Ascending aorta (tissue), 2 donors: ENCODE measurements around the gene MT1F. TPM values are rescaled to one million over a fixed set of nuclear protein-coding genes. Genes with fewer than 3 reads are reported as not detected.
A peak's percentile ranks its signal among the peaks of the same experiment; 100 is the strongest.
"Not testable (repeated sequence)": the region's sequence is repeated elsewhere in the genome, so short reads cannot be mapped to it uniquely, and the experiment has no call there.

Experiments
- DNase-seq, 2 donors: peaks; one replicate each; pipeline ENCODE4 v3.0.0-alpha.2; 2019; ENCODE audit warnings: low spot score in 2 of 2
- H3K27ac ChIP-seq, 2 donors: fragments of 200-600 bp; sonication (generic); one replicate each; pipeline ENCODE4 v1.5.1; 2016 to 2017; ENCODE audit warnings: mild to moderate bottlenecking in 1 of 2
- H3K27me3 ChIP-seq: fragments of 200-600 bp; sonication (generic); one replicate; pipeline ENCODE4 v1.5.1; 2017
- H3K36me3 ChIP-seq, 2 donors: fragments of 200-600 bp; sonication (generic); one replicate each; pipeline ENCODE4 v1.5.1; 2016
- H3K4me1 ChIP-seq, 2 donors: fragments of 200-600 bp; sonication (generic); one replicate each; pipeline ENCODE4 v1.5.1; 2016 to 2017; ENCODE audit warnings: mild to moderate bottlenecking in 1 of 2
- H3K4me3 ChIP-seq, 2 donors: fragments of 200-600 bp; sonication (generic); one replicate each; pipeline ENCODE4 v1.5.1; 2016 to 2017; ENCODE audit warnings: mild to moderate bottlenecking in 1 of 2
- H3K9me3 ChIP-seq, 2 donors: fragments of 200-600 bp; sonication (generic); one replicate each; pipeline ENCODE4 v1.5.1; 2016
- CTCF ChIP-seq, 3 experiments: fragments of 200-600 bp in 2 of 3; fragments of 450-650 bp in 1 of 3; sonication (generic) in 2 of 3; IDR thresholded peaks; one replicate each; pipeline ENCODE4 v1.5.1; 2016 to 2019; ENCODE audit warnings: antibody characterized with exemption in 3 of 3, mild to moderate bottlenecking in 1 of 3, moderate library complexity in 1 of 3
- intact Hi-C: fragments of 100-400 bp; cut with DNase I; formaldehyde crosslinking; loops from one replicate; pipeline ENCODE4 v1.15.1; 2023
- total RNA-seq: library from RNA; depleted of rRNA; stranded (reverse); fragments of >200 nt; gene quantifications from one replicate; pipeline ENCODE4 v1.1.0, GENCODE V29; 2016

MT1F gene
- total RNA-seq, 1 donor from 2014 or later, result 9.8 TPM

DNA sequence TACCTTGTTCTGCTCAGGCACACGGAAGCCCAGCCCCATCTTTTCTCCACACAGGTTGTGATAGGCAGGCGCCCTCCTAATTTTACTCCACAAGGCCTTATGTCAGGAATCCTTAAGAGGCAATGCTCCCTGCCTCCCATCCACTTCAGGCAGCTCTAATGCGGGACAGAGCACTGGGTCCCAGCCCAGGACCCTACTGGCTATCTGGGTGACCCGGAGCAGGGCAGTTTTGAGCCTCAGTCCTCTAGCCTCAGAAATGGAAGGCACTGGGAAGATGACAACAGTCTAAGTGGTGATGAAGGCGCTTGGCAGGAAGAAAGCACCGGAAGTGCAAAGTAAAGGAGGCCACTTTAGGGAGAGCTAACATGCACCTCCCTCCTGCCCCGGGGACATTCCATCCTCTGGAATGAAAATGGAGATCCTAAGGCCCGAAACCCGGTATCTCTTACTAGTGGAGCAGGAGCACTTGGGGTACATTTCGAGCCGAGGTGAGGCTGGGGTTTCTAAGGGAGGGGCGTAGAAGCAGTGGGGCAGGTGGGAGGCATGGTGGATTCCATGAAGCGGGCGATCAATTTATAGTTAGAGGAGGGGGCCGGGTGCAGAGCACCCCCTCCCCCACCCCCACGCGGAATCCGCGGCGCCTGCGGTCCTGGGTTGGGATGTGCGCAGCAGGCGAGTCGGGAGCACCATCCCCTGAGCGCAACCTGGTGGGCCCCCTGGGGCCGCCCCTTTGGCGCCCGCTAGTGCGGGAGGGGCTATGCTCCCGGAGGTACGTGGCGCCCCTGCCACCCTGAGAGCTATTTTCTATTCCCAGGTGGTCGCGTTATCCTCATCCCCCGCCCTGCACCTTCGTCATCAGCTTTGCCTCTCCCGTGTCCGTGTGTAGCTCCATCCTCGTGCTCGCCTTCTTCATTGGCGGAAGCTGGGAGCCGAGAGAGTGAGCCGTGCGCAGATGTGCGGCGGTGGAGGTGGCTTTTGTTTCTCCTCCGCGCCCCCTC lies 4.9 kb downstream of the MT1F start:
- Histone ChIP-seq H3K27me3 (peaks cover 8% of the 10 kb centered on the region), H3K36me3 (no peaks in the 10 kb centered on the region), H3K27ac (no peak overlapping the region), H3K9me3 (no peaks in the 10 kb centered on the region), H3K4me1 (peaks cover 5 to 11% of the 10 kb centered on the region in 2 donors), H3K4me3 (peak overlapping the region in 1 of 2 donors; percentile 31)
- TF ChIP-seq CTCF (IDR thresholded peaks at IDR 0.05), result no peak
- no peak for DNase-seq
- intact Hi-C loops, result no loop called here

GRCh38 chr16:56664506-56664905 lies 6.7 kb downstream of the MT1F start:
- DNase-seq, result no peak
- Histone ChIP-seq H3K9me3 (no peaks in the 10 kb centered on the region), H3K4me3 (no peak overlapping the region), H3K27me3 (peaks cover 8% of the 10 kb centered on the region), H3K27ac (no peak overlapping the region), H3K4me1 (peaks cover 0 to 9% of the 10 kb centered on the region in 2 donors), H3K36me3 (no peaks in the 10 kb centered on the region)
- no peak for TF ChIP-seq CTCF (IDR thresholded peaks at IDR 0.05)
- intact Hi-C loops, result no loop called here

GRCh38 chr16:56665286-56666261 lies 7.8 kb downstream of the MT1F start:
- H3K36me3 ChIP-seq, H3K9me3 ChIP-seq, H3K27ac ChIP-seq, H3K27me3 ChIP-seq, H3K4me3 ChIP-seq, intact Hi-C loops, DNase-seq: not testable (repeated sequence)
- peaks cover 0 to 10% of the 10 kb centered on the region in 2 donors for H3K4me1 ChIP-seq

GRCh38 chr16:56667581-56668571 lies 10.1 kb downstream of the MT1F start, which contains the start of gene MT1G:
TSS of gene MT1G (minus strand) at chr16:56668065. CDS start at chr16:56667993, 72 bp downstream.
- peak in 1 of 2 donors; percentile 73 for DNase-seq
- peak within 1 kb of the TSS; percentile 24 to 44 for H3K4me3 ChIP-seq
- peaks cover 5% of the 10 kb centered on the region for H3K27me3 ChIP-seq
- H3K9me3 ChIP-seq, result no peaks in the 10 kb centered on the region
- no peaks in the 10 kb centered on the region for H3K36me3 ChIP-seq
- H3K27ac ChIP-seq, result no peak within 1 kb of the TSS
- intact Hi-C loops, result no loop called here
- peaks cover 0 to 10% of the 10 kb centered on the region in 2 donors for H3K4me1 ChIP-seq
- no peak for TF ChIP-seq CTCF (IDR thresholded peaks at IDR 0.05)

GRCh38 chr16:56669005-56669839 lies 11.5 kb downstream of the MT1F start, which contains the start of gene MT1H:
TSS of gene MT1H (plus strand) at chr16:56669814. CDS start at chr16:56669885, 71 bp downstream.
- Histone ChIP-seq H3K27ac (no peak within 1 kb of the TSS), H3K4me3 (no peak within 1 kb of the TSS), H3K9me3 (no peaks in the 10 kb centered on the region), H3K4me1 (peaks cover 0 to 7% of the 10 kb centered on the region in 2 donors), H3K27me3 (no peaks in the 10 kb centered on the region), H3K36me3 (no peaks in the 10 kb centered on the region)
- TF ChIP-seq CTCF (IDR thresholded peaks at IDR 0.05), result no peak
- no peak for DNase-seq
- intact Hi-C loops, result no loop called here
